Lung microvascular endothelial cell (primary cell): ENCODE results near the gene INPP4A. TPM values are rescaled to one million over a fixed set of nuclear protein-coding genes. Genes with fewer than 3 reads are reported as not detected.
A peak's percentile ranks its signal among the peaks of the same experiment; 100 is the strongest.

Experiments used
- DNase-seq, 2 donors: peaks; one replicate each; pipeline versions ENCODE4 v3.0.0 to v3.0.0-alpha.2; 2010; ENCODE audit warnings: low read depth in 2 of 2
- total RNA-seq: library from RNA; depleted of rRNA; stranded (reverse); fragments of >200 nt; gene quantifications from 2 replicates; pipeline ENCODE4 v1.2.1, GENCODE V29; 2014

The INPP4A gene
- total RNA-seq, 1 donor from 2014 or later, result 18.5 TPM

GRCh38 chr2:98492441-98492840, 47.8 kb downstream of the INPP4A start:
- DNase-seq, result no peak

- DNase-seq, result no peak
Observed at GRCh38 chr2:98494699-98495098, 50.0 kb downstream of the INPP4A start.

GRCh38 chr2:98496750-98497493, 52.3 kb downstream of the INPP4A start:
- no peak for DNase-seq

- peak; percentile 51 to 89 for DNase-seq
Observed at GRCh38 chr2:98498703-98499440, 54.2 kb downstream of the INPP4A start.

- DNase-seq, result no peak
Observed at GRCh38 chr2:98500561-98500960, 55.9 kb downstream of the INPP4A start.

- DNase-seq, result no peak
Observed at GRCh38 chr2:98501223-98501622, 56.6 kb downstream of the INPP4A start.

- no peak for DNase-seq
Observed at GRCh38 chr2:98501876-98502275, 57.2 kb downstream of the INPP4A start.

- DNase-seq, result peak; percentile 10 to 83
Observed at GRCh38 chr2:98502556-98503335, 58.1 kb downstream of the INPP4A start.

GRCh38 chr2:98503481-98504105, 58.9 kb downstream of the INPP4A start:
- no peak for DNase-seq

GRCh38 chr2:98504381-98505109, 59.9 kb downstream of the INPP4A start:
- DNase-seq, result peak in 1 of 2 donors; percentile 56

GRCh38 chr2:98505311-98505808, 60.7 kb downstream of the INPP4A start:
- peak; percentile 32 to 42 for DNase-seq

- DNase-seq, result peak in 1 of 2 donors; percentile 13
Observed at GRCh38 chr2:98505971-98506664, 61.5 kb downstream of the INPP4A start.

- no peak for DNase-seq
Observed at GRCh38 chr2:98506881-98507280, 62.2 kb downstream of the INPP4A start.

- DNase-seq, result no peak
Observed at GRCh38 chr2:98507461-98507860, 62.8 kb downstream of the INPP4A start.

GRCh38 chr2:98507891-98508708, 63.4 kb downstream of the INPP4A start:
- no peak for DNase-seq

GRCh38 chr2:98508709-98509066, 64.0 kb downstream of the INPP4A start:
- no peak for DNase-seq

GRCh38 chr2:98509542-98510321, 65.1 kb downstream of the INPP4A start:
- DNase-seq, result no peak

- no peak for DNase-seq
Observed at GRCh38 chr2:98510322-98510662, 65.6 kb downstream of the INPP4A start.

GRCh38 chr2:98511981-98512380, 67.3 kb downstream of the INPP4A start:
- no peak for DNase-seq
